ENCODE results near the gene DNM3.

DNM3 gene

GRCh38 chr1:172254521-172255222, 413.4 kb downstream of the DNM3 start:
- peak; percentile 62 for DNase-seq

- no peak for DNase-seq
These were observed 413.9 kb downstream of the DNM3 start for GRCh38 chr1:172255223-172255560.

GRCh38 chr1:172265905-172266304, 424.6 kb downstream of the DNM3 start:
- DNase-seq: no peak

- no peak for DNase-seq
These were observed 425.4 kb downstream of the DNM3 start for GRCh38 chr1:172266528-172267174.

GRCh38 chr1:172268237-172268636, 426.9 kb downstream of the DNM3 start:
- DNase-seq: no peak

GRCh38 chr1:172269084-172269483, 427.8 kb downstream of the DNM3 start:
- no peak for DNase-seq

GRCh38 chr1:172269644-172270043, 428.3 kb downstream of the DNM3 start:
- DNase-seq: peak; percentile 85

GRCh38 chr1:172270605-172271004, 429.3 kb downstream of the DNM3 start:
- peak; percentile 80 for DNase-seq

- no peak for DNase-seq
These were observed 430.8 kb downstream of the DNM3 start for GRCh38 chr1:172272087-172272486.

- peak; percentile 66 for DNase-seq
These were observed 432.5 kb downstream of the DNM3 start for GRCh38 chr1:172273647-172274396.

GRCh38 chr1:172275478-172275877, 434.2 kb downstream of the DNM3 start:
- no peak for DNase-seq

GRCh38 chr1:172276120-172276818, 435.0 kb downstream of the DNM3 start:
- no peak for DNase-seq

GRCh38 chr1:172277275-172277674, 436.0 kb downstream of the DNM3 start:
- DNase-seq: no peak

GRCh38 chr1:172277989-172278388, 436.7 kb downstream of the DNM3 start:
- no peak for DNase-seq

GRCh38 chr1:172278478-172278877, 437.2 kb downstream of the DNM3 start:
- no peak for DNase-seq

- DNase-seq: no peak
These were observed 438.8 kb downstream of the DNM3 start for GRCh38 chr1:172279939-172280636.

GRCh38 chr1:172283766-172284165, 442.5 kb downstream of the DNM3 start:
- no peak for DNase-seq

GRCh38 chr1:172286629-172287076, 445.4 kb downstream of the DNM3 start:
- peak; percentile 53 for DNase-seq

- DNase-seq: no peak
These were observed 445.9 kb downstream of the DNM3 start for GRCh38 chr1:172287208-172287607.

- DNase-seq: no peak
These were observed 447.3 kb downstream of the DNM3 start for GRCh38 chr1:172288581-172288980.

- no peak for DNase-seq
These were observed 448.1 kb downstream of the DNM3 start for GRCh38 chr1:172289448-172289847.

- DNase-seq: no peak
These were observed 451.5 kb downstream of the DNM3 start for GRCh38 chr1:172292840-172293239.

GRCh38 chr1:172293429-172293828, 452.1 kb downstream of the DNM3 start:
- DNase-seq: no peak
